Measurements from ENCODE around the gene CSTB. TPM values are rescaled to one million over a fixed set of nuclear protein-coding genes. Genes with fewer than 3 reads are reported as not detected.

Gene CSTB, protein sequence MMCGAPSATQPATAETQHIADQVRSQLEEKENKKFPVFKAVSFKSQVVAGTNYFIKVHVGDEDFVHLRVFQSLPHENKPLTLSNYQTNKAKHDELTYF
- total RNA-seq, result 15.6 and 27.7 TPM in 2 replicates

GRCh38 chr21:43775795-43776430 lies at the start of gene CSTB:
CSTB (minus strand) TSS chr21:43776308; CDS start chr21:43776269, 39 bp downstream.

GRCh38 chr21:43789276-43790009 lies 13.3 kb upstream of the CSTB start, which contains the start of gene RRP1:
RRP1 (plus strand) TSS chr21:43789577; CDS start chr21:43789630, 53 bp downstream.

Other genes starting within 250 kb of the CSTB start
- 1.1 and 1.2 TPM in 2 replicates for gene HSF2BP, start 116.8 kb downstream of the CSTB start, total RNA-seq
- gene RRP1B, start 116.7 kb downstream of the CSTB start, total RNA-seq, result 14.4 and 15.9 TPM in 2 replicates
- gene PDXK, start 57.2 kb downstream of the CSTB start, total RNA-seq, result 115 and 147 TPM in 2 replicates
- 9.9 and 14.8 TPM in 2 replicates for gene RRP1, start 13.3 kb upstream of the CSTB start, total RNA-seq
- gene AGPAT3, start 88.9 kb upstream of the CSTB start, total RNA-seq, result 38.0 and 41.0 TPM in 2 replicates
- gene TRAPPC10, start 236.0 kb upstream of the CSTB start, total RNA-seq, result 22.2 and 22.3 TPM in 2 replicates